Measurements from ENCODE around the gene PTPRD.

Gene PTPRD

DNA sequence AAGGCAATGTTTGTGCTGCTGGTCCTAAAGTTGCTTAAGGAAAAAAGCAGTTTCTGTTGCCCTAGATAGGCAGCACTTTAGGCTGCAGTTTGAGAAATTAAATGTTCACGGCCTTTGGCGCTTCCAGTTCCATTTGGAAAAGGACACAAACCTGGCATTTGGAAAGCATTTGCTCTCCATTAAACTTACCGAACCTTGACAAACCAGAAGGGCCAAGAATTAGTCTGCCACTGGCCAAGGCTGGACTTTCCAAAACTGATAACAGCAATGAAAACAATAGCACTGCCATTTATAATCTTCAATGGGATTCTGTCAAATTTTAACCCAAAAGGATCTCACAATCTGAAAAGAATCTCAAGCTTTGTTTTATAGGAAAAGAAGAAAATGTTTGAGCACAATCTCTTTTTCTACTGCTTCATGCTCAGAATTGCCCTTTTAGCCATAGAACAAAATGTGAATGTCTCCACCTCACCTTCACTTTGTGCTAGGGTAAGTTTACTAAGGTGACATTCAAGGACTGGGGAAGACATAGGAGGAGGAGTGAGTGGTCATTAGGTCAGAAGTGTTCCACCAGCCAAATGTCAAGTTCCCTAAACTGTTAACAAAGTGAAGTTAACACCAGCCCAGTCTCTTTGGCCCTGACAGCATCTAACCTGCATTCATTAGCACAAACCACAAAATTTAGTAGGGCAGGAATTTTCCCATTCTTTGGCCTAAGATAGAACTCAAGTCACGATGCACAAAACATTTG is 2229.8 kb downstream of the PTPRD start:
- 44% methylated on average over 2 of the region's 4 CpGs; no CpG with 5 or more reads in 1 of the 2 experiments for WGBS, 2 experiments (ENCODE audit: insufficient coverage in 2 of 2)
- Histone ChIP-seq H3K4me1 (ENCODE audit: control insufficient read depth, insufficient read depth, low read length, poor library complexity, severe bottlenecking) (no peaks in the 10 kb centered on the region), H3K4me3 (ENCODE audit: extremely low read depth, insufficient read depth, low read length, poor library complexity, severe bottlenecking) (no peak overlapping the region), H3K27ac (ENCODE audit: low read depth, low read length, severe bottlenecking) (no peak overlapping the region), H3K36me3 (ENCODE audit: control insufficient read depth, insufficient read depth, low read length) (peaks cover 3% of the 10 kb centered on the region), H3K9me3 (ENCODE audit: control insufficient read depth, low read length) (no peaks in the 10 kb centered on the region)

DNA sequence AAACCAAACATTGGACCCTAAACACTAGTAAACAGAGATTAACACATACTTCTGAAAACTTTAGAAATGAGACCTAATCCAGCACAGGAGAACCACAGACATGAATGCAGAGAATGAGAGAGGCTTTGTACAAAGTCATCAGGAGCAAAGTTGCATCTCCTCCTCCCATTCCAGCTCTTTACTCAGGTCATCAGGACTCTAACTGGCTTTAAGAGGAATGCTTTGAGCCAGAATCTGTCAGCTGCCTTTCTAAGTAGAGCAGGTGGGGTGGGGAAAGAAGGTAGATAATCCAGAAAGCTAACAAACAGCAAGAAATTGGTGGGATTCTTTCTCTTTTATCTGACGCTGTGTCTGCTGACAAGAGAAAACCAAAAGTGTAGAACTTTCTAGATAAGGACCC is 2230.5 kb downstream of the PTPRD start:
- H3K27ac ChIP-seq (ENCODE audit: low read depth, low read length, severe bottlenecking): no peak overlapping the region
- 100% methylated on average over 1 of the region's 1 CpG for WGBS, 2 experiments (ENCODE audit: insufficient coverage in 2 of 2)
- no peaks in the 10 kb centered on the region for H3K9me3 ChIP-seq (ENCODE audit: control insufficient read depth, low read length)
- H3K36me3 ChIP-seq (ENCODE audit: control insufficient read depth, insufficient read depth, low read length): peaks cover 3% of the 10 kb centered on the region
- H3K4me3 ChIP-seq (ENCODE audit: extremely low read depth, insufficient read depth, low read length, poor library complexity, severe bottlenecking): no peak overlapping the region
- no peaks in the 10 kb centered on the region for H3K4me1 ChIP-seq (ENCODE audit: control insufficient read depth, insufficient read depth, low read length, poor library complexity, severe bottlenecking)

DNA sequence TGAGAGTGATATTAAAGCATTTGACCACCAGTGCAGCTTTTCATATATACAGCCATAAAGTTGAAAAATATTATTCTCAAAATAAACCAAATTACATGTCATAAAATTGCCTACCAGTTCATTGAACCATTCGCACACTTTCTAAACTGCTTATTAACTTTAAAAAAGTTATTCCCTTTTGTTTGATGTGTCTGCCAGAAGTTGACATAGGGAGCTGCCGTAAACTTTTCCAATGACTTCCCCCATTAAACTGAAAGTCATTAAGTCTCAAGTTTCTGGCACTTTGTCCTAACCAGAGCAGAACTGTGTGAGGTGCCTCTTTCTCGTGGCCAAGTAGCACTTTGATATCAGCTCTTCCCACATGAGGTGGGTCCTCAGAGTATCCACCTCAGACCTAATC is 2231.2 kb downstream of the PTPRD start:
- no peak overlapping the region for H3K4me3 ChIP-seq (ENCODE audit: extremely low read depth, insufficient read depth, low read length, poor library complexity, severe bottlenecking)

GRCh38 chr9:8374471-8374870 is 2238.3 kb downstream of the PTPRD start:
- Histone ChIP-seq H3K4me3 (ENCODE audit: extremely low read depth, insufficient read depth, low read length, poor library complexity, severe bottlenecking) (no peak overlapping the region), H3K4me1 (ENCODE audit: control insufficient read depth, insufficient read depth, low read length, poor library complexity, severe bottlenecking) (no peaks in the 10 kb centered on the region), H3K36me3 (ENCODE audit: control insufficient read depth, insufficient read depth, low read length) (peaks cover 5% of the 10 kb centered on the region), H3K9me3 (ENCODE audit: control insufficient read depth, low read length) (no peaks in the 10 kb centered on the region), H3K27ac (ENCODE audit: low read depth, low read length, severe bottlenecking) (no peak overlapping the region)
- 95 to 100% methylated on average over 1 to 2 of the region's 3 CpGs for WGBS, 2 experiments (ENCODE audit: insufficient coverage in 2 of 2)

More for the DNA sequence above, 2231.2 kb downstream of the PTPRD start:
- H3K9me3 ChIP-seq (ENCODE audit: control insufficient read depth, low read length): no peaks in the 10 kb centered on the region
- WGBS, 2 experiments (ENCODE audit: insufficient coverage in 2 of 2): 88 to 100% methylated on average over 1 to 3 of the region's 3 CpGs
- H3K4me1 ChIP-seq (ENCODE audit: control insufficient read depth, insufficient read depth, low read length, poor library complexity, severe bottlenecking): no peaks in the 10 kb centered on the region
- H3K27ac ChIP-seq (ENCODE audit: low read depth, low read length, severe bottlenecking): no peak overlapping the region
- peaks cover 3% of the 10 kb centered on the region for H3K36me3 ChIP-seq (ENCODE audit: control insufficient read depth, insufficient read depth, low read length)

- whole genome bisulfite sequencing, 2 experiments (ENCODE audit: insufficient coverage in 2 of 2): 83 to 100% methylated on average over 1 of the region's 2 CpGs
Observed at GRCh38 chr9:8371686-8372085, 2241.1 kb downstream of the PTPRD start.

GRCh38 chr9:8366161-8366926 is 2246.5 kb downstream of the PTPRD start:
- Histone ChIP-seq H3K27ac (ENCODE audit: low read depth, low read length, severe bottlenecking) (peak overlapping the region; percentile 78), H3K4me1 (ENCODE audit: control insufficient read depth, insufficient read depth, low read length, poor library complexity, severe bottlenecking) (peaks cover 24% of the 10 kb centered on the region), H3K4me3 (ENCODE audit: extremely low read depth, insufficient read depth, low read length, poor library complexity, severe bottlenecking) (no peak overlapping the region), H3K36me3 (ENCODE audit: control insufficient read depth, insufficient read depth, low read length) (no peaks in the 10 kb centered on the region), H3K9me3 (ENCODE audit: control insufficient read depth, low read length) (no peaks in the 10 kb centered on the region)
- WGBS, 2 experiments (ENCODE audit: insufficient coverage in 2 of 2): 90 to 100% methylated on average over 1 to 2 of the region's 3 CpGs

More at GRCh38 chr9:8371686-8372085, 2241.1 kb downstream of the PTPRD start:
- Histone ChIP-seq H3K9me3 (ENCODE audit: control insufficient read depth, low read length) (no peaks in the 10 kb centered on the region), H3K27ac (ENCODE audit: low read depth, low read length, severe bottlenecking) (no peak overlapping the region), H3K4me3 (ENCODE audit: extremely low read depth, insufficient read depth, low read length, poor library complexity, severe bottlenecking) (no peak overlapping the region), H3K36me3 (ENCODE audit: control insufficient read depth, insufficient read depth, low read length) (peaks cover 5% of the 10 kb centered on the region), H3K4me1 (ENCODE audit: control insufficient read depth, insufficient read depth, low read length, poor library complexity, severe bottlenecking) (peaks cover 2% of the 10 kb centered on the region)

DNA sequence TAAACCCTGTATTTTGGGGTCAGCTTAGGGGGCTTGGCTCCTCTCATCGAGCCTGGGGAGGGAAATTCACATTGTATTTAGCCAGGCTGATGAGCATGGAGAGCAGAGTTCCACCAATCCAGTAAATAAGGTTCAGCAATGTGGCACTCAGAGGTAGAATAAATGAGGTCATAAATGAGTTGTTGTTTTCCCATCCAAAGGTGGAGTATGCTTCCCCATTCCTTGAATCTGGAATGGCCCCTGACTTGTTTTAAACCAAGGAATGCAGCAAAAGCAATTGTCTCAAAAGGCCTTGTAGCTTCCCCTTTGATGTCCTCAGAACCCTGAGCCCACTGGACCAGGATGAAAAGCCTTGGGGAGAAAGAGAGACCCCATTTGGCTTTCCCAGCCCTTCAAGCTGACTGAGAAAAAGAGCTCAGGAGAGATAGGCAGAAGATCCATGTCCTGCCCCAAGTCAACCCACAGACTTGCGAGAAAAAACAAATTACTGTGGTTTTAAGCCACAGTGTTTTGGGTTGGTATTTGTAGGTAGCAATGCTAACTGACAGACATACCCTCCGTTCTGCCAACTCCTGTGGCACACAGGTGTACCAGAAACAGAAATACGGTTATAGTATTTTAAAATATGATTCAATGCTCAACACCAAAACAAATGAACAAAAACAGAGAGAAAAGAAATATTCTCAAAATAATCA is 2247.2 kb downstream of the PTPRD start:
- peaks cover 24% of the 10 kb centered on the region for H3K4me1 ChIP-seq (ENCODE audit: control insufficient read depth, insufficient read depth, low read length, poor library complexity, severe bottlenecking)
- peak overlapping the region; percentile 78 for H3K27ac ChIP-seq (ENCODE audit: low read depth, low read length, severe bottlenecking)
- no peaks in the 10 kb centered on the region for H3K36me3 ChIP-seq (ENCODE audit: control insufficient read depth, insufficient read depth, low read length)
- H3K4me3 ChIP-seq (ENCODE audit: extremely low read depth, insufficient read depth, low read length, poor library complexity, severe bottlenecking): no peak overlapping the region
- no peaks in the 10 kb centered on the region for H3K9me3 ChIP-seq (ENCODE audit: control insufficient read depth, low read length)
- WGBS, 2 experiments (ENCODE audit: insufficient coverage in 2 of 2): 100% methylated on average over 2 of the region's 4 CpGs; no CpG with 5 or more reads in 1 of the 2 experiments

- no peaks in the 10 kb centered on the region for H3K9me3 ChIP-seq (ENCODE audit: control insufficient read depth, low read length)
- 40 to 45% methylated on average over 1 of the region's 2 CpGs for WGBS, 2 experiments (ENCODE audit: insufficient coverage in 2 of 2)
- no peak overlapping the region for H3K4me3 ChIP-seq (ENCODE audit: extremely low read depth, insufficient read depth, low read length, poor library complexity, severe bottlenecking)
- peak overlapping the region; percentile 78 for H3K27ac ChIP-seq (ENCODE audit: low read depth, low read length, severe bottlenecking)
- H3K36me3 ChIP-seq (ENCODE audit: control insufficient read depth, insufficient read depth, low read length): no peaks in the 10 kb centered on the region
- peaks cover 24% of the 10 kb centered on the region for H3K4me1 ChIP-seq (ENCODE audit: control insufficient read depth, insufficient read depth, low read length, poor library complexity, severe bottlenecking)
Observed at GRCh38 chr9:8365029-8365428, 2247.8 kb downstream of the PTPRD start.

DNA sequence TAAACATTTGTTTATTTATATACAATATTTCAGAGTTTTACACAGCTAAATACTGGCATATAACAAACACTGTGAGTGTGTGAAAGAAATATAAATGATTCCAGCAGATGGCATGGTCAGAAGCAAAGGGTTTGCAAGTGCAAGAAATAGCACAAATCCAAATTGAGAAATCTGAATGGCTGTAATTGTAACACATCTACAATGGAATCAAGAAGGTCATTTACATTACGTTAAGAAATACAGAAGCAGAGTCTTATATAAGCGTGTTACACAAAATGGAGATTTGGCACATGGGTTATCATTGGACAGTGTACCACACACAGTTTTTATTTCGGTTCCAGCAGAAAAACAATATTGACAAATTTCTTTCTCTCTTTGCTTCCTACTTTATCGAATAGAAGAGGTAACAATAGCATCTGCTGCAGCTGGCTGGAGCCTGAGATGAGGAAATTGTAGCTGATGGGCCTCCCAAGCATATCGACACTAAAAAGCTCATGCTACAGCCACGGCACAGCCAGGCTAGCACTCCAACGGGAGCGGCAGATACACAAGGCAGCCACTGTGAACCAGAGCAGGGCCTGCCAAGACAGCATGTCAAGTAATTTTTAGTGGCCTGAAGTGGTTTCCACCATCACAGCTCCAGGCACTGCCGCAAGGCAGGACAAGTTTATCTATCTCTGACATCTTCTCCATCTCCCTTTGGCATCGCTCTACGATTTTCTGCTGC is 2248.6 kb downstream of the PTPRD start:
- no peaks in the 10 kb centered on the region for H3K9me3 ChIP-seq (ENCODE audit: control insufficient read depth, low read length)
- WGBS, 2 experiments (ENCODE audit: insufficient coverage in 2 of 2): 95 to 100% methylated on average over 7 to 10 of the region's 11 CpGs
- no peak overlapping the region for H3K4me3 ChIP-seq (ENCODE audit: extremely low read depth, insufficient read depth, low read length, poor library complexity, severe bottlenecking)
- H3K36me3 ChIP-seq (ENCODE audit: control insufficient read depth, insufficient read depth, low read length): no peaks in the 10 kb centered on the region
- H3K4me1 ChIP-seq (ENCODE audit: control insufficient read depth, insufficient read depth, low read length, poor library complexity, severe bottlenecking): peaks cover 24% of the 10 kb centered on the region
- no peak overlapping the region for H3K27ac ChIP-seq (ENCODE audit: low read depth, low read length, severe bottlenecking)

- Histone ChIP-seq H3K36me3 (ENCODE audit: control insufficient read depth, insufficient read depth, low read length) (no peaks in the 10 kb centered on the region), H3K4me3 (ENCODE audit: extremely low read depth, insufficient read depth, low read length, poor library complexity, severe bottlenecking) (no peak overlapping the region), H3K27ac (ENCODE audit: low read depth, low read length, severe bottlenecking) (no peak overlapping the region), H3K9me3 (ENCODE audit: control insufficient read depth, low read length) (no peaks in the 10 kb centered on the region), H3K4me1 (ENCODE audit: control insufficient read depth, insufficient read depth, low read length, poor library complexity, severe bottlenecking) (peaks cover 24% of the 10 kb centered on the region)
- 100% methylated on average over 1 of the region's 1 CpG; no CpG with 5 or more reads in 1 of the 2 experiments for WGBS, 2 experiments (ENCODE audit: insufficient coverage in 2 of 2)
Observed at GRCh38 chr9:8362250-8362649, 2250.6 kb downstream of the PTPRD start.

All from mesodermal cell (in vitro differentiated cells).